Gastroesophageal sphincter (tissue), 3 donors: ENCODE results near the gene PRKCZ.

Experiments used
- POLR2A ChIP-seq, 2 donors: fragments of 450-650 bp; IDR thresholded peaks; one replicate each; pipeline ENCODE4 v1.6.1; 2017; ENCODE audit warnings: antibody characterized with exemption in 2 of 2, mild to moderate bottlenecking in 2 of 2, moderate library complexity in 1 of 2
- TF ChIP-seq, protein P1 (sequence below), 4 experiments: fragments of 200-600 bp in 2 of 4; fragments of 450-650 bp in 2 of 4; sonication (generic) in 1 of 4; IDR thresholded peaks; one replicate each; pipeline ENCODE4 v1.5.1; 2017 to 2019; ENCODE audit warnings: antibody characterized with exemption in 4 of 4, mild to moderate bottlenecking in 2 of 4, moderate library complexity in 2 of 4

- TF ChIP-seq, protein P1, sequence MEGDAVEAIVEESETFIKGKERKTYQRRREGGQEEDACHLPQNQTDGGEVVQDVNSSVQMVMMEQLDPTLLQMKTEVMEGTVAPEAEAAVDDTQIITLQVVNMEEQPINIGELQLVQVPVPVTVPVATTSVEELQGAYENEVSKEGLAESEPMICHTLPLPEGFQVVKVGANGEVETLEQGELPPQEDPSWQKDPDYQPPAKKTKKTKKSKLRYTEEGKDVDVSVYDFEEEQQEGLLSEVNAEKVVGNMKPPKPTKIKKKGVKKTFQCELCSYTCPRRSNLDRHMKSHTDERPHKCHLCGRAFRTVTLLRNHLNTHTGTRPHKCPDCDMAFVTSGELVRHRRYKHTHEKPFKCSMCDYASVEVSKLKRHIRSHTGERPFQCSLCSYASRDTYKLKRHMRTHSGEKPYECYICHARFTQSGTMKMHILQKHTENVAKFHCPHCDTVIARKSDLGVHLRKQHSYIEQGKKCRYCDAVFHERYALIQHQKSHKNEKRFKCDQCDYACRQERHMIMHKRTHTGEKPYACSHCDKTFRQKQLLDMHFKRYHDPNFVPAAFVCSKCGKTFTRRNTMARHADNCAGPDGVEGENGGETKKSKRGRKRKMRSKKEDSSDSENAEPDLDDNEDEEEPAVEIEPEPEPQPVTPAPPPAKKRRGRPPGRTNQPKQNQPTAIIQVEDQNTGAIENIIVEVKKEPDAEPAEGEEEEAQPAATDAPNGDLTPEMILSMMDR (IDR thresholded peaks at IDR 0.05) = no peak
- TF ChIP-seq POLR2A (IDR thresholded peaks at IDR 0.05) = no peak
Measured at GRCh38 chr1:2038229-2038628, 12.0 kb upstream of the PRKCZ start.
